K562 (cell line): Measurements from ENCODE around the gene LRRC41.

ENCODE experiments used
- EP300 ChIP-seq: IDR thresholded peaks from 2 replicates; pipeline ENCODE4 v1.6.1; 2012; ENCODE audit warnings: low read length, improper control_type of control experiment
- TF ChIP-seq, protein P1 (sequence below), 3 experiments: IDR thresholded peaks in 2 of 3; conservative IDR thresholded peaks in 1 of 3; 2 replicates each; pipeline ENCODE4 v1.5.1; 2011 to 2012; ENCODE audit warnings: low read length in 3 of 3, mild to moderate bottlenecking in 3 of 3, control low read depth in 2 of 3, improper control_type of control experiment in 1 of 3, inconsistent platforms in 1 of 3, low read depth in 1 of 3, mixed read lengths in 1 of 3, moderate library complexity in 1 of 3; ENCODE audit not compliant: insufficient read depth in 2 of 3

GRCh38 chr1:46317323-46317722 lies 13.9 kb upstream of the LRRC41 start:
- TF ChIP-seq EP300: no peak
- TF ChIP-seq, protein P1, sequence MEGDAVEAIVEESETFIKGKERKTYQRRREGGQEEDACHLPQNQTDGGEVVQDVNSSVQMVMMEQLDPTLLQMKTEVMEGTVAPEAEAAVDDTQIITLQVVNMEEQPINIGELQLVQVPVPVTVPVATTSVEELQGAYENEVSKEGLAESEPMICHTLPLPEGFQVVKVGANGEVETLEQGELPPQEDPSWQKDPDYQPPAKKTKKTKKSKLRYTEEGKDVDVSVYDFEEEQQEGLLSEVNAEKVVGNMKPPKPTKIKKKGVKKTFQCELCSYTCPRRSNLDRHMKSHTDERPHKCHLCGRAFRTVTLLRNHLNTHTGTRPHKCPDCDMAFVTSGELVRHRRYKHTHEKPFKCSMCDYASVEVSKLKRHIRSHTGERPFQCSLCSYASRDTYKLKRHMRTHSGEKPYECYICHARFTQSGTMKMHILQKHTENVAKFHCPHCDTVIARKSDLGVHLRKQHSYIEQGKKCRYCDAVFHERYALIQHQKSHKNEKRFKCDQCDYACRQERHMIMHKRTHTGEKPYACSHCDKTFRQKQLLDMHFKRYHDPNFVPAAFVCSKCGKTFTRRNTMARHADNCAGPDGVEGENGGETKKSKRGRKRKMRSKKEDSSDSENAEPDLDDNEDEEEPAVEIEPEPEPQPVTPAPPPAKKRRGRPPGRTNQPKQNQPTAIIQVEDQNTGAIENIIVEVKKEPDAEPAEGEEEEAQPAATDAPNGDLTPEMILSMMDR (IDR thresholded peaks at IDR 0.05 in 2 of 3, conservative IDR thresholded peaks at IDR 0.05 in 1 of 3; ENCODE audit: insufficient read depth in 2 of 3, low read depth in 1 of 3, low read length in 3 of 3): no peak
